ENCODE measurements around the gene BCL11B.
"Not testable (repeated sequence)": the region's sequence is repeated elsewhere in the genome, so short reads cannot be mapped to it uniquely, and the experiment has no call there.

BCL11B gene

GRCh38 chr14:99201351-99202073 lies 70.5 kb downstream of the BCL11B start:
- DNase-seq (ENCODE audit: low read depth in 2 of 2) = no peak

- no peak for DNase-seq (ENCODE audit: low read depth in 2 of 2)
These were observed 71.4 kb downstream of the BCL11B start for GRCh38 chr14:99200654-99201005.

- DNase-seq (ENCODE audit: low read depth in 2 of 2) = no peak
These were observed 71.9 kb downstream of the BCL11B start for GRCh38 chr14:99199846-99200653.

GRCh38 chr14:99198746-99199502 lies 73.1 kb downstream of the BCL11B start:
- DNase-seq (ENCODE audit: low read depth in 2 of 2) = no peak

GRCh38 chr14:99196310-99196650 lies 75.7 kb downstream of the BCL11B start:
- no peak for DNase-seq (ENCODE audit: low read depth in 2 of 2)

GRCh38 chr14:99195602-99196309 lies 76.2 kb downstream of the BCL11B start:
- no peak for DNase-seq (ENCODE audit: low read depth in 2 of 2)

GRCh38 chr14:99194736-99195135 lies 77.3 kb downstream of the BCL11B start:
- DNase-seq (ENCODE audit: low read depth in 2 of 2) = no peak

GRCh38 chr14:99194136-99194535 lies 77.9 kb downstream of the BCL11B start:
- DNase-seq (ENCODE audit: low read depth in 2 of 2) = no peak

GRCh38 chr14:99192830-99193229 lies 79.2 kb downstream of the BCL11B start:
- no peak for DNase-seq (ENCODE audit: low read depth in 2 of 2)

GRCh38 chr14:99192028-99192621 lies 79.9 kb downstream of the BCL11B start:
- no peak for DNase-seq (ENCODE audit: low read depth in 2 of 2)

GRCh38 chr14:99191395-99192027 lies 80.5 kb downstream of the BCL11B start:
- no peak for DNase-seq (ENCODE audit: low read depth in 2 of 2)

GRCh38 chr14:99190696-99191394 lies 81.2 kb downstream of the BCL11B start:
- DNase-seq (ENCODE audit: low read depth in 2 of 2) = no peak

- DNase-seq (ENCODE audit: low read depth in 2 of 2) = no peak
These were observed 82.7 kb downstream of the BCL11B start for GRCh38 chr14:99189201-99189801.

GRCh38 chr14:99188731-99189191 lies 83.2 kb downstream of the BCL11B start:
- DNase-seq (ENCODE audit: low read depth in 2 of 2) = no peak

- DNase-seq (ENCODE audit: low read depth in 2 of 2) = no peak
These were observed 84.1 kb downstream of the BCL11B start for GRCh38 chr14:99187858-99188257.

GRCh38 chr14:99186956-99187690 lies 84.9 kb downstream of the BCL11B start:
- no peak for DNase-seq (ENCODE audit: low read depth in 2 of 2)

GRCh38 chr14:99186336-99186735 lies 85.7 kb downstream of the BCL11B start:
- not testable (repeated sequence) for DNase-seq (ENCODE audit: low read depth in 2 of 2)

GRCh38 chr14:99185436-99186068 lies 86.4 kb downstream of the BCL11B start:
- no peak for DNase-seq (ENCODE audit: low read depth in 2 of 2)

- no peak for DNase-seq (ENCODE audit: low read depth in 2 of 2)
These were observed 88.3 kb downstream of the BCL11B start for GRCh38 chr14:99183716-99184115.

Data from stimulated activated CD4-positive, alpha-beta T cell treated with anti-CD3 and anti-CD28 coated beads, Interleukin-4, amount 100 ng/mL, for 48 hours (primary cell).